B cell (primary cell): ENCODE results near the gene BACH2. TPM values are rescaled to one million over a fixed set of nuclear protein-coding genes. Genes with fewer than 3 reads are reported as not detected.

Experiments used
- ATAC-seq: fragments of 200-7000 bp; cut with Tn5 transposase; one replicate; pipeline ENCODE4 v1.10.0; 2021; ENCODE audit warnings: low read depth, mild to moderate bottlenecking, moderate number of reproducible peaks, moderate library complexity
- CTCF ChIA-PET: fragments of 350-600 bp; sonication (Branson Sonifier 250); formaldehyde crosslinking; loops from one replicate; lab custom pipeline; 2021; ENCODE audit warnings: antibody characterized with exemption, inconsistent platforms; lab: Charles Lee
- POLR2A ChIA-PET: fragments of 350-600 bp; sonication (Branson Sonifier 250); formaldehyde crosslinking; loops from one replicate; lab custom pipeline; 2021; ENCODE audit warnings: antibody characterized with exemption; lab: Charles Lee
- DNase-seq: peaks from one replicate; pipeline ENCODE4 v3.0.0; 2013
- H2AFZ ChIP-seq: 2 replicates; pipeline ENCODE4 v1.6.1; 2012; ENCODE audit warnings: mild to moderate bottlenecking, low read depth, low read length; ENCODE audit not compliant: insufficient read depth, poor library complexity, severe bottlenecking
- H3K27ac ChIP-seq, 2 donors: 1 replicate in 1 of 2; 2 replicates in 1 of 2; pipeline ENCODE4 v1.5.1; 2012 to 2013; ENCODE audit warnings: low read length in 2 of 2, mild to moderate bottlenecking in 2 of 2, moderate library complexity in 1 of 2
- H3K27me3 ChIP-seq, 4 experiments: fragments of 200-600 bp in 1 of 4; sonication (generic) in 1 of 4; replicated peaks in 1 of 4; 1 replicate in 2 of 4; 2 replicates in 2 of 4; pipeline versions ENCODE4 v1.6.1 to v1.7.0; 2013 to 2016; ENCODE audit warnings: low read length in 3 of 4, mild to moderate bottlenecking in 2 of 4, mixed read lengths in 1 of 4, moderate library complexity in 1 of 4; ENCODE audit not compliant: insufficient read depth in 4 of 4, control insufficient read depth in 3 of 4; ENCODE audit errors: control extremely low read depth in 1 of 4
- H3K36me3 ChIP-seq, 2 experiments: replicated peaks in 1 of 2; 1 replicate in 1 of 2; 2 replicates in 1 of 2; pipeline versions ENCODE4 v1.6.1 to v1.7.1; 2013; ENCODE audit warnings: low read length in 1 of 2; ENCODE audit not compliant: insufficient read depth in 2 of 2, control insufficient read depth in 1 of 2; ENCODE audit errors: control extremely low read depth in 1 of 2, extremely low read depth in 1 of 2
- H3K4me1 ChIP-seq, 2 donors: fragments of 200-600 bp in 1 of 2; sonication (generic) in 1 of 2; 1 replicate in 1 of 2; 2 replicates in 1 of 2; pipeline versions ENCODE4 v1.5.1 to v1.6.1; 2013 to 2017; ENCODE audit warnings: low read length in 2 of 2; ENCODE audit not compliant: control insufficient read depth in 2 of 2, insufficient read depth in 2 of 2
- H3K4me2 ChIP-seq: replicated peaks from 2 replicates; pipeline ENCODE3; 2012; ENCODE audit warnings: mild to moderate bottlenecking, low read depth, low read length; ENCODE audit not compliant: poor library complexity, severe bottlenecking
- H3K4me3 ChIP-seq, 5 experiments: fragments of 200-600 bp in 1 of 5; sonication (generic) in 1 of 5; 1 replicate in 3 of 5; 2 replicates in 2 of 5; pipeline versions ENCODE4 v1.5.1 to v1.7.0; 2011 to 2016; ENCODE audit warnings: low read length in 4 of 5, mild to moderate bottlenecking in 4 of 5, low read depth in 2 of 5, control low read depth in 1 of 5, moderate library complexity in 1 of 5; ENCODE audit not compliant: insufficient read depth in 1 of 5; ENCODE audit errors: control extremely low read depth in 1 of 5, extremely low read depth in 1 of 5
- H3K79me2 ChIP-seq: fragments of 200-600 bp; sonication (generic); one replicate; pipeline ENCODE4 v1.6.0; 2016; ENCODE audit warnings: low read length; ENCODE audit not compliant: control insufficient read depth, insufficient read depth
- H3K9ac ChIP-seq: fragments of 200-600 bp; sonication (generic); 2 replicates; pipeline ENCODE4 v1.6.1; 2017; ENCODE audit warnings: mild to moderate bottlenecking, low read length, moderate library complexity
- H3K9me3 ChIP-seq, 3 donors: one replicate each; pipeline versions ENCODE4 v1.6.1 to v1.7.1; 2013; ENCODE audit warnings: low read length in 2 of 3; ENCODE audit not compliant: control insufficient read depth in 2 of 3, insufficient read depth in 1 of 3; ENCODE audit errors: control extremely low read depth in 1 of 3
- H4K20me1 ChIP-seq: 2 replicates; pipeline ENCODE4 v1.6.0; 2012; ENCODE audit warnings: mild to moderate bottlenecking, low read length; ENCODE audit not compliant: insufficient read depth, control insufficient read depth, poor library complexity, severe bottlenecking
- H3K27ac Mint-ChIP-seq: one replicate; pipeline ENCODE4 v1.8.0; 2021; ENCODE audit warnings: mixed read lengths
- H3K27me3 Mint-ChIP-seq: one replicate; pipeline ENCODE4 v1.8.0; 2021; ENCODE audit warnings: mixed read lengths
- H3K4me1 Mint-ChIP-seq: one replicate; pipeline ENCODE4 v1.8.0; 2021; ENCODE audit warnings: mixed read lengths
- H3K4me3 Mint-ChIP-seq: one replicate; pipeline ENCODE4 v1.8.0; 2021; ENCODE audit warnings: mixed read lengths
- H3K9me3 Mint-ChIP-seq: one replicate; pipeline ENCODE4 v1.8.0; 2022; ENCODE audit warnings: mixed read lengths; ENCODE audit not compliant: insufficient read depth
- CTCF ChIP-seq: fragments of 200-600 bp; IDR thresholded peaks from one replicate; pipeline ENCODE4 v1.8.0; 2022; ENCODE audit warnings: antibody characterized with exemption, mild to moderate bottlenecking
- EZH2 ChIP-seq: IDR thresholded peaks from 2 replicates; pipeline ENCODE4 v1.6.1; 2012; ENCODE audit warnings: borderline replicate concordance, low read depth, mild to moderate bottlenecking, moderate library complexity, low read length; ENCODE audit not compliant: insufficient read depth, poor library complexity, severe bottlenecking
- WGBS: methylation state at CpG from one replicate; pipeline ENCODE4 v1.1.5; 2013; ENCODE audit warnings: missing lambda C conversion rate; ENCODE audit not compliant: insufficient coverage; 5-methylcytosine and 5-hydroxymethylcytosine counted together
- intact Hi-C: fragments of 100-400 bp; cut with micrococcal nuclease; formaldehyde crosslinking; loops from one replicate; pipeline ENCODE4 v1.10.0; 2022
- polyA plus RNA-seq: library from polyadenylated mRNA; depleted of rRNA; stranded (reverse); fragments of >200 nt; gene quantifications from 2 replicates; pipeline ENCODE4 v1.2.3, GENCODE V29; 2012
- total RNA-seq, 2 donors: library from RNA; stranded (reverse); fragments of 120-200 nt in 1 of 2; gene quantifications; 1 replicate in 1 of 2; 2 replicates in 1 of 2; pipeline versions ENCODE4 v1.2.3 to v1.2.4, GENCODE V29; 2013 to 2022

The BACH2 gene
- total and polyA plus RNA-seq, 2 donors (not counting 1 experiment from before 2014, with no cell fraction given) = 41.1 to 235 TPM

DNA sequence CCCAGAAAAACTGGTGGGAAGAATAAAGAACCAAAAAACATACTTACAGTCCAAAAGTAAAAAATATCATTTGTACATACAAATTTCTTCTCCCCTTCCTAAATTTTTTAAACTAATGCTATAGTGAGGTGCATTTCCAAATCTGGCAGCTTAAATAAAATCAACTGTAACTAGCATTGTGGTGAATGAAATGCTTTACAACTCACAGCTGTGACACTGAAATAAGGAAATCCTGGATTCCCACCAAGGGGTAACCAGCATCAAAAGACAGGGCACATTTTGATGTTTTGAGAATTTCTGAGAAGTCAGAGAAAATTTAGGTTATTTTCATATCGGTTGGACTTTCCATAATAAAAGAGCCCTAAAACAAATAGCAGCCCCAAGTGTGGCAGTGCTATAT is 27.3 kb downstream of the BACH2 start:
- POLR2A ChIA-PET = no interaction called here
- H3K4me2 ChIP-seq = peak overlapping the region; percentile 9
- no peaks in the 10 kb centered on the region for H3K9me3 Mint-ChIP-seq

More for the DNA sequence above, 27.3 kb downstream of the BACH2 start:
- Mint-ChIP-seq H3K4me1 (peaks cover 81% of the 10 kb centered on the region), H3K27ac (no peak overlapping the region), H3K4me3 (no peak overlapping the region), H3K27me3 (no peaks in the 10 kb centered on the region)
- Histone ChIP-seq H3K36me3 (peaks cover 14 to 43% of the 10 kb centered on the region in 2 experiments), H4K20me1 (peaks cover 62% of the 10 kb centered on the region), H3K27me3 (no peaks in the 10 kb centered on the region), H3K9me3 (peaks cover 0 to 1% (median 0%) of the 10 kb centered on the region in 3 donors), H3K4me1 (peaks cover 54 to 68% of the 10 kb centered on the region in 2 donors), H3K9ac (no peak overlapping the region), H2AFZ (no peak overlapping the region), H3K4me3 (no peak overlapping the region), H3K79me2 (peaks cover 99% of the 10 kb centered on the region), H3K27ac (peak overlapping the region in 1 of 2 donors; percentile 59)
- no peak for DNase-seq
- WGBS = no CpG with 5 or more reads among the region's 1 CpG
- TF ChIP-seq CTCF (no peak), EZH2 (no peak)
- CTCF ChIA-PET = interaction anchor here (1.2 to 1.7 kb wide), 3 partner anchors 13 to 210 kb away, joined by 4 to 7 read pairs (median 4); no protein-coding TSS in a partner anchor
- ATAC-seq = no peak
- intact Hi-C loops = no loop called here
